IPS DF 4.7 (cell line): Measurements from ENCODE around the gene CASKIN1.
A peak's percentile ranks its signal among the peaks of the same experiment; 100 is the strongest.

Experiments used
- DNase-seq: peaks from one replicate; pipeline ENCODE4 v3.0.0-alpha.2; 2013; ENCODE audit warnings: low spot score; ENCODE audit errors: extremely low read depth

The CASKIN1 gene

DNA sequence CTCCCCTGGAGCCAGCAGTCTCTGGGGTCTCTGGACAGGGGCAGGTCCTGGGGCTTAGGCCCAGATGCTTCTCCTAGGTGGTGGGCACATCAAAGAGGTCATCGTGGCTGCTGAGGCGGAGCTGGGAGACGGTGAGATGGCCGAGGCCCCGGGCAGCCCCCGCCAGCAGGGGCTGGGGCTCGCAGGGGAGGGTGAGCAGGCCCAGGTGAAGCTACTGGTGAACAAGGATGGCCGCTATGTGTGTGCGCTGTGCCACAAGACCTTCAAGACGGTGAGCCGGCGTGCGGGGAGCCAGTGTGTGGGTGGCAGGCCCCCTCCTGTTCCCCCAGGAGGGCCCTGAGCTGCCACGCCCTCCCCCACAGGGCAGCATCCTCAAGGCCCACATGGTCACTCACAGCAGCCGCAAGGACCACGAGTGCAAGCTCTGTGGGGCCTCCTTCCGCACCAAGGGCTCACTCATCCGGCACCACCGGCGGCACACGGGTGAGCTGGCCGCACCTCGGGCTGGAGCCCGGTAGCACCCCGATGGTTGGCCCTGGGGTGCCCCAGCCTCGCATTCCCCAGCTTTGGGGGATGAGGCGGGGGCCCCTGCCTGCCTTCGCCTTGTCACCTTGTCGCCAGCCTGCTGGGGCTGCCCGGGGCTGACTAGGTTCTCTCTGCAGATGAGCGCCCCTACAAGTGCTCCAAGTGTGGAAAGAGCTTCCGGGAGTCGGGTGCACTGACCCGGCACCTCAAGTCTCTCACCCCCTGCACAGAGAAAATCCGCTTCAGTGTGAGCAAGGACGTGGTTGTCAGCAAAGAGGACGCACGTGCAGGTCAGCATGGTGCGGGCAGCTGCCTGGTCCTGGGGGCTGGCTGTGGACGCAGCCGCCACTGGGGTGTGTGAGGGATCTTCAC is 35.9 kb upstream of the CASKIN1 start:
- DNase-seq: no peak

DNA sequence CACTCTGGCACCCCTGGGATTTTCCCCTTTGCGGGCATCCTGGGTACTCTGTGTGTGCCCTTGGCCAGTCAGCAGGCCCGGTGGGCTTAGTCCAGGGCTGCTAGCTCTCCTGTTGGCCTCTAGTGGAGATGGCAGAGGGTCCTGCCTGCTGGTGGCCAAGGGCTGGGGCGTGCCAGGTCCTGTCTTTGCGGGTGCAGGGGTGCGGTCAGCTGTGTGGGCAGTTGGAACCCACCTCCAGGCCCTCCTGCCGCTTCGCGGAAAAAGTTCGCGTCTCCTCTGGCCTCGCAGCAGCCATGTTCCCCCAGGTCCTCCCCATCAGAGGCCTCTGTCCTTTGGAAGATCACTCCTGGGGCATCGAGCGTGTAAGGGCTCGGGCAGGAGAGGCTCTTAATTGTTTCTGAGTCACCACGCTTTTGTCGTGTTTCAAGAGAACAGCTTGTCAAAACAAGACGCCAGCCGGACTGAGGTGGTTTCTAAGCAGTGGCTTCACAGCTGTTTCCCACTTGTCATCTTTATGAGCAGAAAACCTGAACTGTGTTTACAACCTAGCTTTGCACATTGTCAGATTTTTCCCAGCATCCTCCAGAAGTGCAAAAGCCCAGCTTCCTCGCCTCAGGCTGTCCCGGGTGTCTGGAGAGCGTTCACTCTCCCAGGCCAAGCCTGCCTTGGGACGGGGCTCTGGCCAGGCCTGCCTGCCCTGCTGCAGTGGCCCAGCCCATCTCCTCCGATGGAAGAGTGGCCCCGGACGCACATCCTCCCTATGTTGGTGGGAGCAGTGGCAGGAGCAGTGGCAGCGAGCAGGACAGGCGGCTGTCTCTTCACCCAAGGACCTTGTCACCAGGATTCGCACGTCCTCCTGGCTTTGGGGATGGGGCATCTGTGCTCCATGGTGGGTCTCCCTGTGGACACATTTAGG is 34.9 kb upstream of the CASKIN1 start:
- no peak for DNase-seq

DNA sequence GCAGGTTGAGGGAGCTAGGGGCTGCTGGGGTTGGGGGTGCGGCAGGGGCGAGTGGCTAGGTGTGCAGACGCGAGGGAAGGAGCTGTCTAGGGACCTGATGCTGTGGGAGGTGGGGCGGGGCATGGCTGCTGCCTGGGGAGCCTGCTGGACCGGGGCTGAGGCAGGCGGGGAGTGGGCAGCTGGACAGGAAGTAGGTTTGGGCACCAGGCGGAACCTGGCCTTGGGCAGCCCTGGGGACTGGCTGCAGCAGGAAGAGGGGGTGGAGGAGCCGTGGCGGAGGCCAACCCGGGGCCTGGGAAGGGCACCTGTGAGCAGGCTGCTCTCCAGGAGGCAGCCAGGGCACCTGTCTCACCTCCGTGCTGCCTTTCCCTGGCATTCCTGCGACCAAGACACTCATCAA is 34.0 kb upstream of the CASKIN1 start:
- no peak for DNase-seq

DNA sequence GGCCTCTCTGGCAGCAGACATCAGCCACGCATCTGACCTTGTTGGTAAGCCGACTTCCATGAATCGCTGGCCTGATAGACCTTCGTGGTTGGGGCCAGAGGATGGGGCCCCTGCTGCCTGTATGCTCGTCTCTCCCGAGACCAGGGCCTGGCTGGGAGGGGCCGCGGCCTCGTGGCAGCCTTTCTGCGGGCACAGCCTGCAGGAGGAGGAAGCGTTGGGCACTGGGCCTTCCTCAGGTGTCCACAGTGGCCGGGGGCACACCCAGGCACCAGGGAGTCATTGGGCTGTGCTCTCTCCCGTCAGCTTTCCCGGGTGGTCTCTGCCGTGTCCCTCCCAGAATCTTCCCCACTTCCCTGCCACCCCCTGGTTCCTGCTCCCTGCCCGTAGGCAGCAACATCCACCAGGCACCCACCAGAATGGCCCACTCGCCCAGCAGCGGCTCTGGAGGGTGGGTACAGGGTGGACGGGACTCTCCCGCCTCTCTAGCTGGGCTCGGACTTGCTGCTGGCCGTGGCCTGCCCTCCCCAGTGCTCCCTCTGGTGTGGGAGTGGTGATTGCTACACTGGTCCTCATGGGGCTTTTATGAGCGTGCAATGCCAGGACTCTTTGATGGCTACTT is 33.3 kb upstream of the CASKIN1 start:
- no peak for DNase-seq

DNA sequence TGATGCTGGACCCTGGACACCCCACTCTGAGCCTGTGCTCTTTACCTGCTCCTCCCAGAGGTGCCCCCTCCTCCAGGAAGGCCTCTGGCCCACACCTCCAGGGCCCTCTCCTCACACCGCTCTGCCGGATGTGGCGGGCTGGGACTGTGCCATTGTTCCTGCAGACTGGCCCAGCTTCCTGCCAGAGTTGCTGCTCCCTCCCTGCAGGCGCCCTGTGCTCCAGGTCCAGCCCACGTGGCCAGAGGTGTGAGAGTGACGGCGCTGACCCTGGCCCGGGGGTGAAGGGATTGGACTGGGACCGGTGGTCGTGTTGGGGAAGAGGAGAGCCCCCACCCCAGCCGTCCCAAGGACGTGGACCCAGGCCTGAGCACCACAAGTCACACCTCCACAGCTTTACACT is 32.7 kb upstream of the CASKIN1 start:
- DNase-seq: no peak

DNA sequence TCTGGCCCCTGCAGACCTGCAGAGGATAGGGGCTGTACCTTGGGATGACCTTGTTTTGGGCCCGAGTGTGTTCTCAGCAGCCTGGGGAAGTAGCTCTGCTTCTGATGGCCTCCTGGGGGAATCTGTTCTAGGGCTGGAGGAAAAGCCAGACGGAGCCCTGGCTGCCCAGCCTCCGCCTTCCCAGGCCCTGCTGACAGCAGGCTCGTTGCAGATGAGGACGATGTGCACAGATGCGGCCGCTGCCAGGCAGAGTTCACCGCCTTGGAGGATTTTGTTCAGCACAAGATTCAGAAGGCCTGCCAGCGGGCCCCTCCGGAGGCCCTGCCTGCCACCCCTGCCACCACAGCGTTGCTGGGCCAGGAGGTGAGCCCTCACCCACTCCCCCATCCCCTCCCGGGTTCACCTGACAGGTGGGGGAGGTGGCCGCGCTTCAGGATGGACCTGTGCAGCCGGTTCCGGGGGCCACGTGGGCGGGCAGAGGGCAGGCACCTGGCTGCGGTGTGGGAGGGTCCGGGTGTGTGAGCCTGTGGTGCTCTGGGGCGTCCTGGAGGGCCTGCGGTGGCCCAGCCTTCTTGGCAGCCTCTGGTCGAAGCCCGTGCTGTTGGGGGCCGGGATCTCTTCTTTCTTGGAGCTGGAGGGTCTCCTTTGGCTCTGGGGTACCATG is 31.9 kb upstream of the CASKIN1 start:
- no peak for DNase-seq

DNA sequence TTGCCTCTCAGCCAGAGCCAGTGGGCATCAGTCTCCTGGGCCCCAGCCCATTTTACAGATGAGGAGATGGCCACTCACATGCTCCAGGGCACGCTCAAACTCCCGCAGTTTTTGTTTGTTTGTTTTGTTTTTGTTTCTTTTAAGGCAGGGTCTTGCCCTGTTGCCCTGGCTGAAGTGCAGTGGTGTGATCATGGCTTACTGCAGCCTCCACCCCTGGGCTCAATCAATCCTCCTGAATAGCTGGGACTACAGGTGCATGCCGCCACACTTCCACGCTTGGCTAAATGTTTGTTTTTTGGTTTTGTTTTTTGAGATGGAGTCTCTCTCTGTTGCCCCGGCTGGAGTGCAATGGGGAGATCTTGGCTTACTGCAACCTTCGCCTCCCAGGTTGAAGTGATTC is 30.5 kb upstream of the CASKIN1 start:
- no peak for DNase-seq

DNA sequence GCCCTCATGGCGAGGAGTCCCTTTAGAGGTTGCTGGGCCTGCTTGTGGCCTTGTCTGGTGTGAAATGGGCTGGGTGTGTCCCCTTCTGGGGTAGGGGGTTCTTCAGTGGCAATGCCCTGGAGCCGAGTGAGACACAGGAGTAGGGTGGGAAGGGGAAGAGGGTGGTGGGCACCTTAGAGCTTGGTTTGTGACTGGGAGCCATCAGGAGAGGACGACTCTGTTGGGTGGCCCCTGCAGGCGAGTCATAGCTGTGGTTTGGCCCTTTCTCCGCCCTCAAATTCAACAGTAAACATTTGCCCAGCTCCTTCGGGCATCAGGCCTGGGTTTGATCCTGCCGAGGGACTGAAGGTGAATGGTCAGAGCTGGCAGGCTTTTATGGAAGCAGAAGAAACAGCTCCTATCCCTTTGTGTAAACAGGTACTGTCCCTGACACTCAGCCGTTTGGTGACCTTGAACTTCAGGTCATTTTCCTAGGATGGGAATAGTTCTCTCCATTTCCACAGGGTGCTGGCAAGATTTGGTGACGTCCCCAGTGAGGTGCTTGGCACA is 29.9 kb upstream of the CASKIN1 start:
- no peak for DNase-seq

DNA sequence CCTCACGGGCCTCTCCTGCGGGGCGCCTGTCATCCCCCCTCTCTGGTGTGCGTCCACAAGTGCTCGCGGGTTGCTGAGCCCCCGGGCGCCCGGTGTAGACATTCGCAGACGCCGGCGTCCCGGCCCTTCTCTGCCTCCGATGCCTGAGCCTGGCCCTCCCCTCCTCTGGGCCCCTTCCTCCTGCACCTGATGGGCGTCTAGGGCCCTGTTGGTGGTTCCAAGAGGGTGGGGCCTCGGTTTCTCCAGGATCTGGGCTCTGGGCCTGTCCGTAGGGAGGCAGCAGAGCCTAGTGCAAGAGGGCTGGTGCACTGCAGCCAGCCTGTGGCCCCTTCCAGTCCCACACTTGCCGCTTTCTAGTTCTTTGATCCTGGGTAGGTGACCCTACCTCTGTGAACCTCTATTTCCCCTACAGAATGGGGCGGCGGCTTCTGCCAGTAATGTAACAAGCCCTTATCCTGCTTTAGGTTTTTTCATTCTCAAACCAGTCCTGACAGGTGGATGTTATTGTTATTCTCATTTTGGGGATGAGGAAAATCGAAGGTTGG is 27.6 kb upstream of the CASKIN1 start:
- DNase-seq: no peak

DNA sequence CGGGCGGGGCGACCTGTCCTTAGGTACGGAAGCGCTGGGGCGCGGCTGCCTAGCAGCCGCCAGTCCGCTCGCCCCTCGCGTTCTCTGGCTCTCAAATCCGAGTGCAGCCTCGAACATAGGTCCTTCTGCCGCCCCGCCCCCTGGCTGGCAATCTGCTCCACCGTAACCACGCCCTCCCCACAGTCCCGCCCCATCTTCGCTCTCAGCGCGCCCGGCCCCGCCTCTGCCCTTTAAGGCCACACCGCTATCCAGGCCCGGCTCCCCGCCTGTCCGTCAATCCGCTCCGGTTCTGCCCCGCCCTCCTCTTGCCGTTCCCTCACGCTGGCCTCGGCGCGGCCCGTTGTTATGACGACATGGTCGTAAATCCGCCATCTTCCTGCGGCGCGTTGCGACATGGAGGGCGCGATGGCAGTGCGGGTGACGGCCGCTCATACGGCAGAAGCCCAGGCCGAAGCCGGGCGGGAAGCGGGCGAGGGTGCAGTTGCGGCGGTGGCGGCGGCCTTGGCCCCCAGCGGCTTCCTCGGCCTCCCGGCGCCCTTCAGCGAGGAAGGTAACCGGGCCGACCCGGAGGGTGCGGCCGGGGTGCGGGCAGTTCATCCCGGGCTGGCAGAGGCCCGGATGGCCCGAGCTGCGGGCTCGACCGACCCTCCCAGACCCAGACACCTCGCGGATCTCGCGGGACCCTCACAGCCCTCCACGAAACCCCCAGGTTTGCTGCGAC is 27.0 kb upstream of the CASKIN1 start, which contains the start of gene E4F1:
Gene E4F1 (plus strand): TSS at position 371 of the 721 bp plus-strand sequence. CDS start 23 bp downstream, at position 394.
- peak; percentile 91 for DNase-seq

DNA sequence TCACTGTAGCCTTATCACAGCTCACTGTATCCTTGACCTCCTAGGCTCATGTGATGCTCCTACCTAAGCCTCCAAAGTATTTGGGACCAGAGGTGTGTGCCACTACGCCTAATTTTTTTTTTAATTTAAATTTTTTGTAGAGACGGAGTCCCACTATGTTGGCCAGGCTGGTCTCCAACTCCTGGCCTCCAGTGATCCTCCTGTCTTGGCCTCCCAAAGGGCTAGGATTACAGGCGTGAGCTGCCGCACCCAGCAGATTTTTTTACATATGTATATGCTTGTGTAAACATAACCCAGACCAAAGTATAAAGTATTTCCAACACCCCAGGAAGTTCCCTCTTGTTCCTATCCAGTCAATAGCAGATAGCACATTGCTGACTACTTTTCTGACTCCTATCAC is 19.9 kb upstream of the CASKIN1 start:
- no peak for DNase-seq

DNA sequence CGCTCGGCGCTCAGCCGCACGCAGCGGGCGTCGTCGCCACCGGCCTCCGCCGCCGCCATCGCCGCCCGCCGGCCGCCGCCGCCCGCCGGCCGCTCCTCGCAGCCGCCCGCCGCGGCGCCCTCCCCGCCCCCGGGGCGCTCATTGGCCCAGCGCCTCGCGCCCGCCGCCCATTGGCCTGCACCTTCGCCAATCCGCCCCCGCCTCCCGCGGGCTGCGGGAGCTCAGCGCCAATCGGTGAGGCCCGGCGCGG is 18.2 kb upstream of the CASKIN1 start, which contains the start of gene PGP:
Gene PGP (minus strand): TSS at position 122 of the 250 bp plus-strand sequence. CDS start 63 bp downstream, at position 59.
- DNase-seq: no peak

DNA sequence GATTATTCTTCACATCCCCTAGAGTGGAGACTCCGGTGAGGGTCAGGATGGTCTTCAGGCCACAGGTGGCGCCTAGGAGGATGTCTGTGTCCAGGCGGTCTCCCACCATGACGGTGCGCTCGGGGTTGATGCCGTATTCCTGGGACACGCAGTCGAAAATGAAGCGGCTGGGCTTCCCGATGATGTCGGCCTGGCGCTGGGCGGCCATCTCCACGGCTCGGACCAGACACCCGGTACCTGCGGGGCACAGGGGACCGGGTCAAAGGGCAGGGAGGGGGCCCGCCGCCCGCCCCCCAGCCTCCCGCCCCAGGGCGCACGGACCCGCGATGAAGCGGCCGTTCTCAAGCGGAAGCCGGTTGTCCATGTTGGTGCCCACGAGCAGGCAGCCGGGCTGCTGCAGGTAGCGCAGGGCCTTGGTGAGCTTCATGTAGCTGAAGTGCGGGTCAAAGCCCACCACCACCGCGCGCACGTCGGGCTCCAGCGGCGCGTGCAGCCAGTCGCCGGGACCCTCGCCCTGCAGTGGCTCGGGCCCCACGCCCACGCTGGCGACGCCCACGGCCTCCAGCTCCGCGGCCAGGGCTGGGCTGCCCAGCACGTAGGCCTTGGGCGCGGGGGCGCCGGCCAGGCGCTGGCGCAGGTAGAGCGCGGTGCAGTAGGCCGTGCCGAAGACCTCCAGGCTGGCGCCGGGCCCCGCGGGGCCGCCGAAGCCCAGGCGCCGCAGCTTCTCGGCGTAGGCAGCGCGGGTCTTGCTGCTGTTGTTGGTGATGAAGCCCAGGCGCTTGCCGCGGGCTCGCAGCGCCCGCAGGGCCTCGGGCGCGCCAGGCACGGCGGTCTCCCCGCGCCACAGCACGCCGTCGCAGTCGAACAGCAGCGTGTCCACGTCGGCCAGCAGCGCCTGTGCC is 17.7 kb upstream of the CASKIN1 start:
- no peak for DNase-seq

DNA sequence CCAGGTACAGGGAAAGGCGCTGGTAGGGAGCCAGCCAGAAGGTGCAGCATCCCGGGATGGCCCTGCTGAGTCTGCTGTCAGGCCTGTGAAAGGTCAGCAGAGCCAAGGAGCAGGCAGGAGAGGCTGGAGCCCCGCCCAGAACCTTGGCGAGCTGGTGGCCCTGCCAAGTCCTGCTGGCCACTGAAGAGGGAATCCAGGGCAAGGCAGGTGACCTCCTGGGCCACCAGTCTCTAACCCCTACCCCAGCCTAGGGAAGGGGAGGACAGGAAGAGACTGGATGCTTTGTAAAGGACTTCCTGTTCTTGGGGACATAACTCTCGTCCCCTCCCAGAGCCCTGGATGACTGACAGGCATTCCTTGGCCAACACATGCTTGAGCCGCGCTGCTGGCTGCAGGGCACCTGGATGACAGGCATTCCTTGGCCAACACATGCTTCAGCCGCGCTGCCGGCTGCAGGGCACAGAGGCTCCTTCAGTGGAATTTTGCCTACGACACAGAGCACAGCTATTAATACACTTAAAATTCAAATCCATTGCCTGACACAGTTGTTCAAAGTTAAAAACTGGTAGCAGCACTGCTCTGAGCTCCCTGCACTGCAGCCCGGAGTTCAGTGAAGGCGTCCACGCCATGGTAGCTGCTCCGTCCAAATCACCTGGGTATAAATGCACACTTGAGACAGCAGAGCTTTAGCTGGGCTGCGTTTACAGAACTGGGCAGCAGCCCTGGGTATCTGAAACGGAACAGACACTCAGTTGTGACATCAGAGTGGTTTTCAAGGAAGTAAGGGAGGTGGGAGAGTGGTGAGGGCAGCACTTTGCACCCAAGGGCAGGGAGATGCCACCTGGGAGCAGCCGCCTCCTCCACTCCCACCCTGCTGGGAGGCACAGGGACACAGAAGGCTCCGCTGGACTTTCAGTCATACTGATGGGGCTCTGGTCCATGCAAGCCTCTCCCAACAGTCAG is 16.2 kb upstream of the CASKIN1 start:
- DNase-seq: no peak

DNA sequence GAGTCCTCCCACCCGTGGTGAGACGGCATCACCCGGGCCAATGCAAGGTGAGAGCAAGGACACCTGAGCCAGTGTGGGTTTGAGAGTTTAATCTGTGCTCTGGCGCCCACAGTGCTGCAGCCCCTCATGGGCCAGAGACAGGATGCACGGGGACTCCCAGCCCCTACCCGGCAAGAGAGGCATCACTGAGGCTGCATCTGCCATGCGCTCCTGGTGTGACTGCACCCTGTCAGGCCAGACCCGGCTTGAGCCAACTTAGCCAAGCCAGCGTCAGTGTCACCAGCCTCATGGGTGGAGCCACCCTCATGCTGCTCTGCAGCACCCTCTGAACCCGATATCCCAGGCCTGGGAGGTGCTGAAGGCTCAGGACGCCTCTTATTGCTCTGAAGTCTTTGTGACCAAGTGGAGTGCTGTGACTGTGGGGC is 15.5 kb upstream of the CASKIN1 start:
- no peak for DNase-seq

DNA sequence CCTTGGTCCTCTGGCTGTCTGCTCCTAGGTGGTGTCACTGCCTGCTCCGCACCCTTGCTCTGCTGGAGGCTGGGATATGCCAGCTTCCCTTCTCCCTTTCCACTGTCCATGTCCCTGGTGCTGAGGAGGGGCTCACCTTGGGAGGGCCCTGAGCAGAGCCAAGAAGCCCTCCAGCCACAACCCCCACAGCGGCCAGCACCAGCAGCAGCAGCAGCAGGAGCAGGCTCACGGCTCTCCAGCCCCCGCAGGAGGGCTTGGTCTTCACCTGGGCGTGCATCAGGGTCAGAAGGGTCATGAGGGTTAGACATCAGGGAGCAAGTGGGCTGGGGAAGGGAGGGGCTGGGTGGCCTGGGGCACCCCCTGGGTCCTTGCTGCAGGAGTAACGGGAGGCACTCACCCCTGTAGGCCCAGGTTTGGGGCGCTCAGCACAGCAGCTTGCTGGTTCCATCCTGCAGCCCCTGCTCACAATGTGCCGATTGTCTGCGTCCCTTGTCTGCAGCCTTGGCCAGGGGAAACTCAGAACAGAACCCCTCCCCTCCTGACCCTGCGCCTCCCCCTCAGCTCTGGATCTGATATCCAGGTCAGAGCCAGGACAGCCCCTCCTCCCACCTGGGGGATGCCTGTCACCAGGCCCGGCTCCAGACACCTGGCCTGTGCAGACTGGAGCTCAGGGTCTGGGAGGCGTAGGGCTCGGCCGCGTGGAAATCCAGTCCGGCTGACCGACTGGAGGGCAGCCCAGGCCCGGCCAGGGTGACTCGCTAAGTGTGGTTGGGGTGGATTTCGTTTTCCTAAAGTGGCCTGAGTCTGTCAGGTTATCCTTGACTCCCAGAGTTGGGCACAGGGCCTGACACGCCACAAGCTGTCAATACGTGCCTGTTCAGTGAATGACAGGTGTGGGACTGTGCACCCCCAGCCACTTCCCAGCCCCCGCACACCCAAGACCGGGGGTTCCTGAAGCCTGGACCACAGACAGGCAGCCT is 14.3 kb upstream of the CASKIN1 start, which contains the start of gene BRICD5:
Gene BRICD5 (minus strand): TSS at position 478 of the 980 bp plus-strand sequence. CDS start 30 bp downstream, at position 448.
- DNase-seq: no peak

DNA sequence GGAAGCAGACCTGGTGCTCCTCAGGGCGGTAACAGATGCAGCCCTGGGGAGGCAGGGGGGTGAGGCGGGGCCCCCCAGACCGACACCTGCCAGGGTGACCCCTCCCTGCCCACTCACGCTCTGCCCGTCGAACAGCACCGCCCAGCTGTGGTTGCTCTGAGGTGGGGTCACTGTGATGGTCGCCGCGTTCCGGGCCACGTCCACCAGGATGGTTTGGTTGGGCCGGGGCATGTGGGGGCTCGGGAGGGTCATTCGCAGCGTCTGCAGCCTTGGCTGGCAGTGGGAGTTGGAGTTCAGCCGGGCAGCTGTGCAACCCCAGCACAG is 13.6 kb upstream of the CASKIN1 start:
- no peak for DNase-seq
